SU-DHL-6 (cell line): ENCODE measurements around the gene ZC3HAV1.

Source experiments
- EZH2phosphoT487 ChIP-seq: fragments of 200-600 bp; sonication (generic), shearing (Covaris generic); conservative IDR thresholded peaks from 2 replicates; pipeline ENCODE4 v1.6.1; 2018; ENCODE audit warnings: mild to moderate bottlenecking, antibody characterized with exemption, low read length, moderate library complexity, mixed read lengths
- TF ChIP-seq, protein P1 (sequence below): fragments of 200-600 bp; sonication (generic); IDR thresholded peaks from one replicate; pipeline ENCODE4 v1.5.1; 2017; ENCODE audit warnings: antibody characterized with exemption, mild to moderate bottlenecking, low read length, moderate library complexity; ENCODE audit not compliant: insufficient read depth, poor library complexity, severe bottlenecking

DNA sequence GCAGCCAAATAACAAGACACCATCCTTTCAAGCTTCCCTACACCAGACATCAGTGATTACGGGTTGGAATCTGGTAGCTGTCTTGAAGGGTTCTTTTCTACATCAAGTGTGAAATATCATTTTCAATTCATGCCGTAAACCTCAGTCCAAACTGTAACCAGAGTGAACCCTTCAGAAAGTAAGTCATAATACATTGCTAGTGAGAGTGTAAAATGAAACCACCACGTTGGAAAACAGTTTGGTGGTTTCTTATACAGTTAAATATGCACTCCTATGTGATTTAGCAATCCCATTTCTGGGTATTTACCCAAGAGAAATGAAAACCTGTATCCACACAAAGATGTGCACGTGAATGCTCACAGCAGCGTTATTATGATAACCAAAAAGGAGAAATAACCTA, 48.1 kb downstream of the ZC3HAV1 start:
- TF ChIP-seq, protein P1, sequence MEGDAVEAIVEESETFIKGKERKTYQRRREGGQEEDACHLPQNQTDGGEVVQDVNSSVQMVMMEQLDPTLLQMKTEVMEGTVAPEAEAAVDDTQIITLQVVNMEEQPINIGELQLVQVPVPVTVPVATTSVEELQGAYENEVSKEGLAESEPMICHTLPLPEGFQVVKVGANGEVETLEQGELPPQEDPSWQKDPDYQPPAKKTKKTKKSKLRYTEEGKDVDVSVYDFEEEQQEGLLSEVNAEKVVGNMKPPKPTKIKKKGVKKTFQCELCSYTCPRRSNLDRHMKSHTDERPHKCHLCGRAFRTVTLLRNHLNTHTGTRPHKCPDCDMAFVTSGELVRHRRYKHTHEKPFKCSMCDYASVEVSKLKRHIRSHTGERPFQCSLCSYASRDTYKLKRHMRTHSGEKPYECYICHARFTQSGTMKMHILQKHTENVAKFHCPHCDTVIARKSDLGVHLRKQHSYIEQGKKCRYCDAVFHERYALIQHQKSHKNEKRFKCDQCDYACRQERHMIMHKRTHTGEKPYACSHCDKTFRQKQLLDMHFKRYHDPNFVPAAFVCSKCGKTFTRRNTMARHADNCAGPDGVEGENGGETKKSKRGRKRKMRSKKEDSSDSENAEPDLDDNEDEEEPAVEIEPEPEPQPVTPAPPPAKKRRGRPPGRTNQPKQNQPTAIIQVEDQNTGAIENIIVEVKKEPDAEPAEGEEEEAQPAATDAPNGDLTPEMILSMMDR, result no peak
- TF ChIP-seq EZH2phosphoT487, result no peak
